ENCODE results near the gene NKG7.

GRCh38 chr19:51338563-51339312 is 33.7 kb downstream of the NKG7 start:
- TF ChIP-seq POLR2A (IDR thresholded peaks at IDR 0.05) (no peak), CTCF (IDR thresholded peaks at IDR 0.05) (peak; percentile 74 to 94 (median 82))

Measured in adrenal gland (tissue), 5 donors.